ENCODE measurements around the gene ABHD14A. TPM values are rescaled to one million over a fixed set of nuclear protein-coding genes. Genes with fewer than 3 reads are reported as not detected.

Gene ABHD14A
- total RNA-seq, 1 experiment from 2014 or later, result 3.8 TPM

DNA sequence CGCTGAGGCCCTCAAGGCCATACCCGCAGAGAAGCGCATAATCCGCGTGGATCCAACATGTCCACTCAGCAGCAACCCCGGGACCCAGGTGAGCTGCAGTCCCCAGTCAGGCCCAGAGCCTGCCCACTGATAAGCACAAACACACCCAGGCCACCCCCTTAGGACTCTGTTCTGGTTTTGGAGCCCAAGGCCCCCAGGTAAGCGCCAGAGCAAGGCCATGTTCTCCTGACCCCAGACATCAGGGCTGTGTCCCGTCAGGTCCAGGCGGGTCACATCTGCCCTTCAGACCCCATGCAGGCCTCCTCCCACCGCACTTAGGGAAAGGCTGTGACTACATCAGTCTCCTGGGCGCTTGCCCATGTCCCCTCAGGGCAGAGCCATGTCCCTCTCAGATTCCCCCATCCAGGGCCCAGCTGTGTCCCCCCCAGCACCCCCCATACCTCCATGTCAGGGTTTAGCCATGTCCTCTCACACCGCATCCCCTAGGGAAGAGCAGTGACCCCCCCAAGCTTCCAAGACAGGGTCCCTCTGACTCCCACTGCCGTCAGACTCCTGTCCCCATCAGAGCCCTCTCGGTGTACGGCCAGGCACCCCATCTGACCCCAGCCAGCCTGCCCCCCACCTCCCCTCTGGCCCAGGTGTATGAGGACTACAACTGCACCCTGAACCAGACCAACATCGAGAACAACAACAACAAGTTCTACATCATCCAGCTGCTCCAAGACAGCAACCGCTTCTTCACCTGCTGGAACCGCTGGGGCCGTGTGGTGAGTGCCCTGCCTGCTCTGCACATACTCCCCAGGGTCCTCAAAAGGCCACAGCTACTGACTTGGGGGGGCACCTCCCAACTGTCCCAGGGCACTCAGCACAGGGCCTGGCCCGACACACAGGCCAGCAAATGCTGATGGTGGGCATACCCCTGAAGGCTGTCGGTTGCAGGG, 31.1 kb upstream of the ABHD14A start (continued):
- TF ChIP-seq, protein P1, sequence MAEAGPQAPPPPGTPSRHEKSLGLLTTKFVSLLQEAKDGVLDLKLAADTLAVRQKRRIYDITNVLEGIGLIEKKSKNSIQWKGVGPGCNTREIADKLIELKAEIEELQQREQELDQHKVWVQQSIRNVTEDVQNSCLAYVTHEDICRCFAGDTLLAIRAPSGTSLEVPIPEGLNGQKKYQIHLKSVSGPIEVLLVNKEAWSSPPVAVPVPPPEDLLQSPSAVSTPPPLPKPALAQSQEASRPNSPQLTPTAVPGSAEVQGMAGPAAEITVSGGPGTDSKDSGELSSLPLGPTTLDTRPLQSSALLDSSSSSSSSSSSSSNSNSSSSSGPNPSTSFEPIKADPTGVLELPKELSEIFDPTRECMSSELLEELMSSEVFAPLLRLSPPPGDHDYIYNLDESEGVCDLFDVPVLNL (CRISPR knock-in tag; IDR thresholded peaks at IDR 0.05; ENCODE audit: borderline replicate concordance, low read depth), result no peak
- TF ChIP-seq SMAD3 (CRISPR knock-in tag; IDR thresholded peaks at IDR 0.05; ENCODE audit: borderline replicate concordance), result no peak
- TF ChIP-seq, protein P2, sequence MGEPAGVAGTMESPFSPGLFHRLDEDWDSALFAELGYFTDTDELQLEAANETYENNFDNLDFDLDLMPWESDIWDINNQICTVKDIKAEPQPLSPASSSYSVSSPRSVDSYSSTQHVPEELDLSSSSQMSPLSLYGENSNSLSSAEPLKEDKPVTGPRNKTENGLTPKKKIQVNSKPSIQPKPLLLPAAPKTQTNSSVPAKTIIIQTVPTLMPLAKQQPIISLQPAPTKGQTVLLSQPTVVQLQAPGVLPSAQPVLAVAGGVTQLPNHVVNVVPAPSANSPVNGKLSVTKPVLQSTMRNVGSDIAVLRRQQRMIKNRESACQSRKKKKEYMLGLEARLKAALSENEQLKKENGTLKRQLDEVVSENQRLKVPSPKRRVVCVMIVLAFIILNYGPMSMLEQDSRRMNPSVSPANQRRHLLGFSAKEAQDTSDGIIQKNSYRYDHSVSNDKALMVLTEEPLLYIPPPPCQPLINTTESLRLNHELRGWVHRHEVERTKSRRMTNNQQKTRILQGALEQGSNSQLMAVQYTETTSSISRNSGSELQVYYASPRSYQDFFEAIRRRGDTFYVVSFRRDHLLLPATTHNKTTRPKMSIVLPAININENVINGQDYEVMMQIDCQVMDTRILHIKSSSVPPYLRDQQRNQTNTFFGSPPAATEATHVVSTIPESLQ (CRISPR knock-in tag; IDR thresholded peaks at IDR 0.05), result no peak
- TF ChIP-seq, protein P3, sequence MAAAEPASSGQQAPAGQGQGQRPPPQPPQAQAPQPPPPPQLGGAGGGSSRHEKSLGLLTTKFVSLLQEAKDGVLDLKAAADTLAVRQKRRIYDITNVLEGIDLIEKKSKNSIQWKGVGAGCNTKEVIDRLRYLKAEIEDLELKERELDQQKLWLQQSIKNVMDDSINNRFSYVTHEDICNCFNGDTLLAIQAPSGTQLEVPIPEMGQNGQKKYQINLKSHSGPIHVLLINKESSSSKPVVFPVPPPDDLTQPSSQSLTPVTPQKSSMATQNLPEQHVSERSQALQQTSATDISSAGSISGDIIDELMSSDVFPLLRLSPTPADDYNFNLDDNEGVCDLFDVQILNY (CRISPR knock-in tag; IDR thresholded peaks at IDR 0.05), result no peak
- TF ChIP-seq ZNF219 (CRISPR knock-in tag; IDR thresholded peaks at IDR 0.05; ENCODE audit: borderline replicate concordance), result no peak
- no peak for TF ChIP-seq TP53 (CRISPR knock-in tag; IDR thresholded peaks at IDR 0.05)
- no peak for TF ChIP-seq ETV6 (CRISPR knock-in tag; IDR thresholded peaks at IDR 0.05)
- TF ChIP-seq JAZF1 (CRISPR knock-in tag; IDR thresholded peaks at IDR 0.05), result no peak

DNA sequence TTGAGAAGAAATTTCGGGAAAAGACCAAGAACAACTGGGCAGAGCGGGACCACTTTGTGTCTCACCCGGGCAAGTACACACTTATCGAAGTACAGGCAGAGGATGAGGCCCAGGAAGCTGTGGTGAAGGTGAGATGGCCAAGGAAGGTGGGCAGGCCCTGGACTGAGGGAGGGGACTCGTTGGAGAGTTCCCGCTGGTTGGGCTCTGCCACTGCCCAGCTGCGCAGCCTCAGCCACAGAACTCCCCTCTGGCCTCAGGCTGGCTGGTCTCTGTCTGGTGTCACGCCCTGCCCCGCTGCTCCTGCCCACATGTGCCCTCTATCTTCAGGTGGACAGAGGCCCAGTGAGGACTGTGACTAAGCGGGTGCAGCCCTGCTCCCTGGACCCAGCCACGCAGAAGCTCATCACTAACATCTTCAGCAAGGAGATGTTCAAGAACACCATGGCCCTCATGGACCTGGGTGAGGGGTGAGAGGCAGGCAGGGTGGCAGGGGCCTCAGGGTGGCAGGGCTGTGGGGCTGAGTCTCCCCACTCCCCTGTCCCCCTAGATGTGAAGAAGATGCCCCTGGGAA, 30.3 kb upstream of the ABHD14A start:
- Mint-ChIP-seq H3K27me3 (ENCODE audit: low read depth) (peaks cover 9% of the 10 kb centered on the region), H3K4me3 (no peak overlapping the region), H3K36me3 (peaks cover 7% of the 10 kb centered on the region), H3K4me1 (peaks cover 17% of the 10 kb centered on the region), H3K9me3 (no peaks in the 10 kb centered on the region), H3K27ac (no peak overlapping the region)
- ChIA-PET CTCF (interaction anchor here (1.1 to 1.4 kb wide), 2 partner anchors 30 to 39 kb away, joined by 3 read pairs; partner anchors contain the start of genes ABHD14B and ACY1), POLR2A (no interaction called here)
- ATAC-seq, result no peak
- DNase-seq (ENCODE audit: low spot score), result no peak
- TF ChIP-seq ZNF219 (CRISPR knock-in tag; IDR thresholded peaks at IDR 0.05; ENCODE audit: borderline replicate concordance) (no peak), NR1H2 (CRISPR knock-in tag; IDR thresholded peaks at IDR 0.05) (no peak), NR3C1 (CRISPR knock-in tag; conservative IDR thresholded peaks at IDR 0.05; ENCODE audit: low read depth) (no peak), SP1 (CRISPR knock-in tag; conservative IDR thresholded peaks at IDR 0.05) (no peak), ZNF416 (CRISPR knock-in tag; IDR thresholded peaks at IDR 0.05) (no peak), JUN (CRISPR knock-in tag; IDR thresholded peaks at IDR 0.05) (no peak)
- TF ChIP-seq, protein P3 (CRISPR knock-in tag; IDR thresholded peaks at IDR 0.05), result no peak
- TF ChIP-seq, protein P1 (CRISPR knock-in tag; IDR thresholded peaks at IDR 0.05; ENCODE audit: borderline replicate concordance, low read depth), result no peak
- TF ChIP-seq, protein P4, sequence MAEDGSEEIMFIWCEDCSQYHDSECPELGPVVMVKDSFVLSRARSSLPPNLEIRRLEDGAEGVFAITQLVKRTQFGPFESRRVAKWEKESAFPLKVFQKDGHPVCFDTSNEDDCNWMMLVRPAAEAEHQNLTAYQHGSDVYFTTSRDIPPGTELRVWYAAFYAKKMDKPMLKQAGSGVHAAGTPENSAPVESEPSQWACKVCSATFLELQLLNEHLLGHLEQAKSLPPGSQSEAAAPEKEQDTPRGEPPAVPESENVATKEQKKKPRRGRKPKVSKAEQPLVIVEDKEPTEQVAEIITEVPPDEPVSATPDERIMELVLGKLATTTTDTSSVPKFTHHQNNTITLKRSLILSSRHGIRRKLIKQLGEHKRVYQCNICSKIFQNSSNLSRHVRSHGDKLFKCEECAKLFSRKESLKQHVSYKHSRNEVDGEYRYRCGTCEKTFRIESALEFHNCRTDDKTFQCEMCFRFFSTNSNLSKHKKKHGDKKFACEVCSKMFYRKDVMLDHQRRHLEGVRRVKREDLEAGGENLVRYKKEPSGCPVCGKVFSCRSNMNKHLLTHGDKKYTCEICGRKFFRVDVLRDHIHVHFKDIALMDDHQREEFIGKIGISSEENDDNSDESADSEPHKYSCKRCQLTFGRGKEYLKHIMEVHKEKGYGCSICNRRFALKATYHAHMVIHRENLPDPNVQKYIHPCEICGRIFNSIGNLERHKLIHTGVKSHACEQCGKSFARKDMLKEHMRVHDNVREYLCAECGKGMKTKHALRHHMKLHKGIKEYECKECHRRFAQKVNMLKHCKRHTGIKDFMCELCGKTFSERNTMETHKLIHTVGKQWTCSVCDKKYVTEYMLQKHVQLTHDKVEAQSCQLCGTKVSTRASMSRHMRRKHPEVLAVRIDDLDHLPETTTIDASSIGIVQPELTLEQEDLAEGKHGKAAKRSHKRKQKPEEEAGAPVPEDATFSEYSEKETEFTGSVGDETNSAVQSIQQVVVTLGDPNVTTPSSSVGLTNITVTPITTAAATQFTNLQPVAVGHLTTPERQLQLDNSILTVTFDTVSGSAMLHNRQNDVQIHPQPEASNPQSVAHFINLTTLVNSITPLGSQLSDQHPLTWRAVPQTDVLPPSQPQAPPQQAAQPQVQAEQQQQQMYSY (CRISPR knock-in tag; IDR thresholded peaks at IDR 0.05), result no peak
- TF ChIP-seq, protein P5, sequence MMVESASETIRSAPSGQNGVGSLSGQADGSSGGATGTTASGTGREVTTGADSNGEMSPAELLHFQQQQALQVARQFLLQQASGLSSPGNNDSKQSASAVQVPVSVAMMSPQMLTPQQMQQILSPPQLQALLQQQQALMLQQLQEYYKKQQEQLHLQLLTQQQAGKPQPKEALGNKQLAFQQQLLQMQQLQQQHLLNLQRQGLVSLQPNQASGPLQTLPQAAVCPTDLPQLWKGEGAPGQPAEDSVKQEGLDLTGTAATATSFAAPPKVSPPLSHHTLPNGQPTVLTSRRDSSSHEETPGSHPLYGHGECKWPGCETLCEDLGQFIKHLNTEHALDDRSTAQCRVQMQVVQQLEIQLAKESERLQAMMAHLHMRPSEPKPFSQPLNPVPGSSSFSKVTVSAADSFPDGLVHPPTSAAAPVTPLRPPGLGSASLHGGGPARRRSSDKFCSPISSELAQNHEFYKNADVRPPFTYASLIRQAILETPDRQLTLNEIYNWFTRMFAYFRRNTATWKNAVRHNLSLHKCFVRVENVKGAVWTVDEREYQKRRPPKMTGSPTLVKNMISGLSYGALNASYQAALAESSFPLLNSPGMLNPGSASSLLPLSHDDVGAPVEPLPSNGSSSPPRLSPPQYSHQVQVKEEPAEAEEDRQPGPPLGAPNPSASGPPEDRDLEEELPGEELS (CRISPR knock-in tag; IDR thresholded peaks at IDR 0.05), result no peak
- TF ChIP-seq, protein P6, sequence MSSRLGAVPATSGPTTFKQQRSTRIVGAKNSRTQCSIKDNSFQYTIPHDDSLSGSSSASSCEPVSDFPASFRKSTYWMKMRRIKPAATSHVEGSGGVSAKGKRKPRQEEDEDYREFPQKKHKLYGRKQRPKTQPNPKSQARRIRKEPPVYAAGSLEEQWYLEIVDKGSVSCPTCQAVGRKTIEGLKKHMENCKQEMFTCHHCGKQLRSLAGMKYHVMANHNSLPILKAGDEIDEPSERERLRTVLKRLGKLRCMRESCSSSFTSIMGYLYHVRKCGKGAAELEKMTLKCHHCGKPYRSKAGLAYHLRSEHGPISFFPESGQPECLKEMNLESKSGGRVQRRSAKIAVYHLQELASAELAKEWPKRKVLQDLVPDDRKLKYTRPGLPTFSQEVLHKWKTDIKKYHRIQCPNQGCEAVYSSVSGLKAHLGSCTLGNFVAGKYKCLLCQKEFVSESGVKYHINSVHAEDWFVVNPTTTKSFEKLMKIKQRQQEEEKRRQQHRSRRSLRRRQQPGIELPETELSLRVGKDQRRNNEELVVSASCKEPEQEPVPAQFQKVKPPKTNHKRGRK (CRISPR knock-in tag; IDR thresholded peaks at IDR 0.05; ENCODE audit: borderline replicate concordance), result no peak
